Measurements from ENCODE around the gene ZC3H8. TPM values are rescaled to one million over a fixed set of nuclear protein-coding genes. Genes with fewer than 3 reads are reported as not detected.

Gene ZC3H8
- total and polyA plus RNA-seq, 4 experiments from 2014 or later, result 8.4 to 18.9 (median 17.6) TPM

- Histone ChIP-seq H3K4me1 (ENCODE audit: insufficient read depth, low read length) (peaks cover 18% of the 10 kb centered on the region), H3K9me3 (ENCODE audit: control insufficient read depth in 1 of 2, low read length in 2 of 2) (peaks cover 0 to 7% of the 10 kb centered on the region in 2 donors), H3K27ac (ENCODE audit: low read depth, low read length) (no peak overlapping the region), H3K4me3 (ENCODE audit: low read length in 2 of 2) (no peak overlapping the region), H3K27me3 (ENCODE audit: insufficient read depth, low read length) (no peaks in the 10 kb centered on the region), H3K36me3 (ENCODE audit: insufficient read depth, low read length) (no peaks in the 10 kb centered on the region)
- intact Hi-C loops (cut with micrococcal nuclease), result no loop called here
- H3K27me3 Mint-ChIP-seq, result no peaks in the 10 kb centered on the region
- ChIA-PET CTCF (ENCODE audit: partially characterized antibody) (no interaction called here), POLR2A (ENCODE audit: partially characterized antibody) (interaction anchor here (1.4 kb wide), 1 partner anchor 16 kb away, joined by 4 read pairs; no protein-coding TSS in a partner anchor)
- H3K36me3 Mint-ChIP-seq, result peaks cover 30 to 48% of the 10 kb centered on the region in 2 donors
- H3K27ac Mint-ChIP-seq, result no peak overlapping the region
- H3K9me3 Mint-ChIP-seq, result peaks cover 0 to 13% (median 7%) of the 10 kb centered on the region in 8 donors
- no peak overlapping the region for H3K4me3 Mint-ChIP-seq
- no peak for DNase-seq
- peaks cover 14 to 20% (median 17%) of the 10 kb centered on the region in 4 donors for H3K4me1 Mint-ChIP-seq
Measured at GRCh38 chr2:112199188-112199587, 55.7 kb downstream of the ZC3H8 start.

- Histone ChIP-seq H3K4me1 (ENCODE audit: insufficient read depth, low read length) (peaks cover 22% of the 10 kb centered on the region), H3K27me3 (ENCODE audit: insufficient read depth, low read length) (no peaks in the 10 kb centered on the region), H3K9me3 (ENCODE audit: control insufficient read depth in 1 of 2, low read length in 2 of 2) (peaks cover 0 to 7% of the 10 kb centered on the region in 2 donors), H3K36me3 (ENCODE audit: insufficient read depth, low read length) (no peaks in the 10 kb centered on the region), H3K27ac (ENCODE audit: low read depth, low read length) (no peak overlapping the region), H3K4me3 (ENCODE audit: low read length in 2 of 2) (no peak overlapping the region)
- Mint-ChIP-seq H3K27ac (no peak overlapping the region), H3K9me3 (peaks cover 0 to 10% (median 4%) of the 10 kb centered on the region in 8 donors), H3K4me3 (no peak overlapping the region), H3K27me3 (no peaks in the 10 kb centered on the region), H3K4me1 (peaks cover 18 to 23% (median 20%) of the 10 kb centered on the region in 4 donors), H3K36me3 (peaks cover 29 to 48% of the 10 kb centered on the region in 2 donors)
- intact Hi-C loops (cut with micrococcal nuclease), result no loop called here
- no peak for DNase-seq
- ChIA-PET CTCF (ENCODE audit: partially characterized antibody) (no interaction called here), POLR2A (ENCODE audit: partially characterized antibody) (no interaction called here)
Measured at GRCh38 chr2:112198780-112199179, 56.1 kb downstream of the ZC3H8 start.

- H3K4me3 ChIP-seq (ENCODE audit: low read length in 2 of 2), result no peak overlapping the region
- DNase-seq, result no peak
- H3K27me3 ChIP-seq (ENCODE audit: insufficient read depth, low read length), result no peaks in the 10 kb centered on the region
- H3K4me1 ChIP-seq (ENCODE audit: insufficient read depth, low read length), result peaks cover 25% of the 10 kb centered on the region
- H3K36me3 ChIP-seq (ENCODE audit: insufficient read depth, low read length), result no peaks in the 10 kb centered on the region
- intact Hi-C loops (cut with micrococcal nuclease), result no loop called here
- peaks cover 22 to 46% of the 10 kb centered on the region in 2 donors for H3K36me3 Mint-ChIP-seq
- CTCF ChIA-PET (ENCODE audit: partially characterized antibody), result no interaction called here
- no peak overlapping the region for H3K27ac ChIP-seq (ENCODE audit: low read depth, low read length)
- no peak overlapping the region for H3K4me3 Mint-ChIP-seq
- peaks cover 0 to under 1% of the 10 kb centered on the region in 2 donors for H3K9me3 ChIP-seq (ENCODE audit: control insufficient read depth in 1 of 2, low read length in 2 of 2)
- POLR2A ChIA-PET (ENCODE audit: partially characterized antibody), result interaction anchor here (8.5 kb wide), 1 partner anchor 15 kb away, joined by 73 read pairs; no protein-coding TSS in a partner anchor
- H3K9me3 Mint-ChIP-seq, result peaks cover 0 to 1% (median 0%) of the 10 kb centered on the region in 8 donors
- no peak overlapping the region for H3K27ac Mint-ChIP-seq
- H3K27me3 Mint-ChIP-seq, result no peaks in the 10 kb centered on the region
- peaks cover 20 to 28% (median 22%) of the 10 kb centered on the region in 4 donors for H3K4me1 Mint-ChIP-seq
Measured at GRCh38 chr2:112197868-112198267, 57.0 kb downstream of the ZC3H8 start.

- Mint-ChIP-seq H3K4me1 (peaks cover 30 to 46% (median 33%) of the 10 kb centered on the region in 4 donors), H3K9me3 (no peaks in the 10 kb centered on the region), H3K27me3 (no peaks in the 10 kb centered on the region), H3K4me3 (no peak overlapping the region), H3K27ac (peak overlapping the region in 6 of 7 donors; percentile 35 to 89 (median 50)), H3K36me3 (peaks cover 18 to 49% of the 10 kb centered on the region in 2 donors)
- no peak overlapping the region for H3K4me3 ChIP-seq (ENCODE audit: low read length in 2 of 2)
- no peaks in the 10 kb centered on the region for H3K27me3 ChIP-seq (ENCODE audit: insufficient read depth, low read length)
- no peaks in the 10 kb centered on the region for H3K9me3 ChIP-seq (ENCODE audit: control insufficient read depth in 1 of 2, low read length in 2 of 2)
- POLR2A ChIA-PET (ENCODE audit: partially characterized antibody), result interaction anchor here (0.6 to 8.5 kb wide), 2 partner anchors 13 to 498 kb away, joined by 4 to 73 read pairs; no protein-coding TSS in a partner anchor
- intact Hi-C loops (cut with micrococcal nuclease), result no loop called here
- no peak overlapping the region for H3K27ac ChIP-seq (ENCODE audit: low read depth, low read length)
- no peak for DNase-seq
- no peaks in the 10 kb centered on the region for H3K36me3 ChIP-seq (ENCODE audit: insufficient read depth, low read length)
- H3K4me1 ChIP-seq (ENCODE audit: insufficient read depth, low read length), result peaks cover 40% of the 10 kb centered on the region
- CTCF ChIA-PET (ENCODE audit: partially characterized antibody), result no interaction called here
Measured at GRCh38 chr2:112195950-112196349, 58.9 kb downstream of the ZC3H8 start.

- POLR2A ChIA-PET (ENCODE audit: partially characterized antibody), result interaction anchor here (8.5 kb wide), 1 partner anchor 13 kb away, joined by 73 read pairs; no protein-coding TSS in a partner anchor
Measured at GRCh38 chr2:112195167-112195766, 59.6 kb downstream of the ZC3H8 start.

GRCh38 chr2:112194482-112194881 is 60.4 kb downstream of the ZC3H8 start:
- H3K9me3 Mint-ChIP-seq, result no peaks in the 10 kb centered on the region
- POLR2A ChIA-PET (ENCODE audit: partially characterized antibody), result interaction anchor here (1.3 to 8.5 kb wide), 2 partner anchors 12 to 38 kb away, joined by 4 to 73 read pairs; no protein-coding TSS in a partner anchor
- H3K4me1 Mint-ChIP-seq, result peaks cover 38 to 57% (median 45%) of the 10 kb centered on the region in 4 donors
- Histone ChIP-seq H3K27ac (ENCODE audit: low read depth, low read length) (no peak overlapping the region), H3K4me1 (ENCODE audit: insufficient read depth, low read length) (peaks cover 54% of the 10 kb centered on the region), H3K36me3 (ENCODE audit: insufficient read depth, low read length) (no peaks in the 10 kb centered on the region), H3K4me3 (ENCODE audit: low read length in 2 of 2) (no peak overlapping the region), H3K9me3 (ENCODE audit: control insufficient read depth in 1 of 2, low read length in 2 of 2) (no peaks in the 10 kb centered on the region), H3K27me3 (ENCODE audit: insufficient read depth, low read length) (no peaks in the 10 kb centered on the region)
- H3K27me3 Mint-ChIP-seq, result no peaks in the 10 kb centered on the region
- intact Hi-C loops (cut with micrococcal nuclease), result no loop called here
- H3K27ac Mint-ChIP-seq, result peak overlapping the region; percentile 67 to 89 (median 81)
- peak in 1 of 5 donors; percentile 6 for DNase-seq
- CTCF ChIA-PET (ENCODE audit: partially characterized antibody), result no interaction called here
- peaks cover 14 to 38% of the 10 kb centered on the region in 2 donors for H3K36me3 Mint-ChIP-seq
- H3K4me3 Mint-ChIP-seq, result peak overlapping the region in 6 of 8 donors; percentile 21 to 66 (median 59)

More at GRCh38 chr2:112195167-112195766, 59.6 kb downstream of the ZC3H8 start:
- Histone ChIP-seq H3K36me3 (ENCODE audit: insufficient read depth, low read length) (no peaks in the 10 kb centered on the region), H3K27ac (ENCODE audit: low read depth, low read length) (no peak overlapping the region), H3K4me3 (ENCODE audit: low read length in 2 of 2) (no peak overlapping the region), H3K4me1 (ENCODE audit: insufficient read depth, low read length) (peaks cover 47% of the 10 kb centered on the region), H3K27me3 (ENCODE audit: insufficient read depth, low read length) (no peaks in the 10 kb centered on the region), H3K9me3 (ENCODE audit: control insufficient read depth in 1 of 2, low read length in 2 of 2) (no peaks in the 10 kb centered on the region)
- H3K27me3 Mint-ChIP-seq, result no peaks in the 10 kb centered on the region
- no peaks in the 10 kb centered on the region for H3K9me3 Mint-ChIP-seq
- peak overlapping the region in 5 of 7 donors; percentile 13 to 86 (median 22) for H3K27ac Mint-ChIP-seq
- intact Hi-C loops (cut with micrococcal nuclease), result no loop called here
- H3K36me3 Mint-ChIP-seq, result peaks cover 20 to 46% of the 10 kb centered on the region in 2 donors
- no peak for DNase-seq
- peaks cover 33 to 51% (median 38%) of the 10 kb centered on the region in 4 donors for H3K4me1 Mint-ChIP-seq
- CTCF ChIA-PET (ENCODE audit: partially characterized antibody), result no interaction called here
- peak overlapping the region in 2 of 8 donors; percentile 17 to 64 for H3K4me3 Mint-ChIP-seq

GRCh38 chr2:112194028-112194427 is 60.8 kb downstream of the ZC3H8 start:
- Histone ChIP-seq H3K27me3 (ENCODE audit: insufficient read depth, low read length) (no peaks in the 10 kb centered on the region), H3K4me3 (ENCODE audit: low read length in 2 of 2) (no peak overlapping the region), H3K27ac (ENCODE audit: low read depth, low read length) (no peak overlapping the region), H3K9me3 (ENCODE audit: control insufficient read depth in 1 of 2, low read length in 2 of 2) (no peaks in the 10 kb centered on the region), H3K36me3 (ENCODE audit: insufficient read depth, low read length) (no peaks in the 10 kb centered on the region), H3K4me1 (ENCODE audit: insufficient read depth, low read length) (peaks cover 59% of the 10 kb centered on the region)
- Mint-ChIP-seq H3K27ac (peak overlapping the region in 4 of 7 donors; percentile 67 to 83 (median 78)), H3K9me3 (no peaks in the 10 kb centered on the region), H3K4me1 (peaks cover 41 to 62% (median 49%) of the 10 kb centered on the region in 4 donors), H3K27me3 (no peaks in the 10 kb centered on the region), H3K4me3 (peak overlapping the region in 4 of 8 donors; percentile 42 to 66 (median 55)), H3K36me3 (peaks cover 12 to 33% of the 10 kb centered on the region in 2 donors)
- DNase-seq, result no peak
- CTCF ChIA-PET (ENCODE audit: partially characterized antibody), result no interaction called here
- POLR2A ChIA-PET (ENCODE audit: partially characterized antibody), result interaction anchor here (1.3 to 8.5 kb wide), 2 partner anchors 11 to 38 kb away, joined by 4 to 73 read pairs; no protein-coding TSS in a partner anchor
- intact Hi-C loops (cut with micrococcal nuclease), result no loop called here
